HEK293 (cell line): ENCODE results near the gene RNF41.

Source experiments
- CTCF ChIA-PET: fragments of 350-600 bp; formaldehyde crosslinking; extraction: SDS; loops from one replicate; lab custom pipeline; 2021; ENCODE audit warnings: antibody characterized with exemption; lab: Yijun Ruan, JAX
- POLR2A ChIA-PET: fragments of 300-600 bp; formaldehyde crosslinking; extraction: SDS; loops from one replicate; lab custom pipeline; 2020; ENCODE audit warnings: antibody characterized with exemption, inconsistent platforms; lab: Yijun Ruan, JAX
- H3K27ac ChIP-seq: fragments of 200-500 bp; sonication (Bioruptor generic); 2 replicates; pipeline ENCODE4 v1.5.1; 2014; ENCODE audit warnings: low read depth, low read length, control low read depth, inconsistent platforms; ENCODE audit errors: extremely low read depth
- H3K36me3 ChIP-seq, 2 experiments: fragments of 200-500 bp in 1 of 2; sonication (Bioruptor generic) in 1 of 2; 1 replicate in 1 of 2; 2 replicates in 1 of 2; pipeline ENCODE4 v1.5.1; 2014 to 2017; ENCODE audit warnings: inconsistent platforms in 2 of 2, low read length in 2 of 2; ENCODE audit not compliant: control insufficient read depth in 2 of 2, insufficient read depth in 1 of 2
- H3K4me1 ChIP-seq: fragments of 200-500 bp; sonication (Bioruptor generic); 2 replicates; pipeline ENCODE4 v1.5.1; 2014; ENCODE audit warnings: mild to moderate bottlenecking, low read length, inconsistent platforms; ENCODE audit not compliant: control insufficient read depth, insufficient read depth
- H3K4me3 ChIP-seq: 2 replicates; pipeline ENCODE4 v1.5.1; 2011; ENCODE audit warnings: low read depth, mild to moderate bottlenecking, control low read depth, low read length, moderate library complexity
- H3K9me3 ChIP-seq: fragments of 200-500 bp; sonication (Bioruptor generic); 2 replicates; pipeline ENCODE4 v1.5.1; 2014; ENCODE audit warnings: low read depth, low read length, inconsistent platforms; ENCODE audit not compliant: control insufficient read depth, insufficient read depth
- CTCF ChIP-seq: fragments of 450-650 bp; formaldehyde crosslinking; IDR thresholded peaks from 2 replicates; pipeline ENCODE4 v1.5.1; 2016; ENCODE audit warnings: missing biosample characterization, missing genetic modification characterization
- IKZF3 ChIP-seq: fragments of 450-650 bp; IDR thresholded peaks from 2 replicates; pipeline ENCODE4 v1.5.0; 2018; ENCODE audit warnings: missing biosample characterization, mild to moderate bottlenecking, missing genetic modification characterization, moderate library complexity
- KLF1 ChIP-seq: fragments of 450-650 bp; formaldehyde crosslinking; IDR thresholded peaks from 2 replicates; pipeline ENCODE4 v1.5.1; 2016; ENCODE audit warnings: missing biosample characterization, missing genetic modification characterization
- SP2 ChIP-seq: fragments of 450-650 bp; formaldehyde crosslinking; IDR thresholded peaks from 2 replicates; pipeline ENCODE4 v1.5.1; 2016; ENCODE audit warnings: missing biosample characterization, missing genetic modification characterization
- ZBTB17 ChIP-seq: fragments of 450-650 bp; formaldehyde crosslinking; IDR thresholded peaks from 2 replicates; pipeline ENCODE4 v1.5.1; 2016; ENCODE audit warnings: missing biosample characterization, missing genetic modification characterization
- ZBTB26 ChIP-seq: fragments of 450-650 bp; formaldehyde crosslinking; optimal IDR thresholded peaks from 2 replicates; pipeline ENCODE3; 2016; ENCODE audit warnings: missing biosample characterization, mild to moderate bottlenecking, missing genetic modification characterization
- ZEB2 ChIP-seq: fragments of 450-650 bp; formaldehyde crosslinking; IDR thresholded peaks from 2 replicates; pipeline ENCODE4 v1.5.1; 2016; ENCODE audit warnings: missing biosample characterization, missing genetic modification characterization
- ZFP69B ChIP-seq: fragments of 450-650 bp; formaldehyde crosslinking; IDR thresholded peaks from 2 replicates; pipeline ENCODE4 v1.5.1; 2016; ENCODE audit warnings: missing biosample characterization, missing genetic modification characterization
- ZNF335 ChIP-seq: fragments of 450-650 bp; formaldehyde crosslinking; conservative IDR thresholded peaks from 2 replicates; pipeline ENCODE4 v1.5.1; 2016; ENCODE audit warnings: missing biosample characterization, missing genetic modification characterization
- ZNF555 ChIP-seq: fragments of 450-650 bp; formaldehyde crosslinking; conservative IDR thresholded peaks from 2 replicates; pipeline ENCODE4 v1.5.1; 2017; ENCODE audit warnings: missing biosample characterization, mild to moderate bottlenecking, missing genetic modification characterization, inconsistent platforms
- ZSCAN4 ChIP-seq: fragments of 450-650 bp; formaldehyde crosslinking; IDR thresholded peaks from 2 replicates; pipeline ENCODE4 v1.5.1; 2017; ENCODE audit warnings: missing biosample characterization, missing genetic modification characterization
- ZXDB ChIP-seq: fragments of 450-650 bp; formaldehyde crosslinking; IDR thresholded peaks from 2 replicates; pipeline ENCODE4 v1.5.1; 2016; ENCODE audit warnings: missing biosample characterization, missing genetic modification characterization
- TF ChIP-seq, protein P1 (sequence below): fragments of 450-650 bp; formaldehyde crosslinking; IDR thresholded peaks from 2 replicates; pipeline ENCODE4 v1.5.1; 2016; ENCODE audit warnings: missing biosample characterization, missing genetic modification characterization, borderline replicate concordance
- TF ChIP-seq, protein P2 (sequence below): fragments of 450-650 bp; formaldehyde crosslinking; IDR thresholded peaks from 2 replicates; pipeline ENCODE4 v1.5.1; 2016; ENCODE audit warnings: missing biosample characterization, missing genetic modification characterization
- TF ChIP-seq, protein P3 (sequence below): fragments of 450-650 bp; formaldehyde crosslinking; conservative IDR thresholded peaks from 2 replicates; pipeline ENCODE4 v1.5.1; 2016; ENCODE audit warnings: low read depth, missing biosample characterization, missing genetic modification characterization

RNF41 gene

GRCh38 chr12:56257491-56258067, 35.9 kb upstream of the RNF41 start:
- H3K9me3 ChIP-seq, result no peaks in the 10 kb centered on the region
- peak overlapping the region; percentile 92 for H3K4me3 ChIP-seq
- ChIA-PET CTCF (interaction anchor here (0.6 to 2.3 kb wide), 33 partner anchors 8 to 150 kb away, joined by 3 to 15 read pairs (median 4); partner anchors contain the start of genes COQ10A, RNF41, SMARCC2 and STAT2), POLR2A (interaction anchor here (1.0 to 3.5 kb wide), 8 partner anchors 10 to 153 kb away, joined by 3 to 26 read pairs (median 4); partner anchors contain the start of genes COQ10A, PA2G4, RNF41 and SMARCC2)
- peak overlapping the region; percentile 90 for H3K27ac ChIP-seq
- H3K4me1 ChIP-seq, result peaks cover 13% of the 10 kb centered on the region
- H3K36me3 ChIP-seq, result peaks cover 20 to 46% of the 10 kb centered on the region in 2 experiments
- TF ChIP-seq CTCF (tag by site-specific recombination), result peak; percentile 60; the same call in 1 of the 2 replicates
- TF ChIP-seq SP2, result peak; percentile 16; the same call in 1 of the 2 replicates
- no peak for TF ChIP-seq ZFP69B
- TF ChIP-seq, protein P1, sequence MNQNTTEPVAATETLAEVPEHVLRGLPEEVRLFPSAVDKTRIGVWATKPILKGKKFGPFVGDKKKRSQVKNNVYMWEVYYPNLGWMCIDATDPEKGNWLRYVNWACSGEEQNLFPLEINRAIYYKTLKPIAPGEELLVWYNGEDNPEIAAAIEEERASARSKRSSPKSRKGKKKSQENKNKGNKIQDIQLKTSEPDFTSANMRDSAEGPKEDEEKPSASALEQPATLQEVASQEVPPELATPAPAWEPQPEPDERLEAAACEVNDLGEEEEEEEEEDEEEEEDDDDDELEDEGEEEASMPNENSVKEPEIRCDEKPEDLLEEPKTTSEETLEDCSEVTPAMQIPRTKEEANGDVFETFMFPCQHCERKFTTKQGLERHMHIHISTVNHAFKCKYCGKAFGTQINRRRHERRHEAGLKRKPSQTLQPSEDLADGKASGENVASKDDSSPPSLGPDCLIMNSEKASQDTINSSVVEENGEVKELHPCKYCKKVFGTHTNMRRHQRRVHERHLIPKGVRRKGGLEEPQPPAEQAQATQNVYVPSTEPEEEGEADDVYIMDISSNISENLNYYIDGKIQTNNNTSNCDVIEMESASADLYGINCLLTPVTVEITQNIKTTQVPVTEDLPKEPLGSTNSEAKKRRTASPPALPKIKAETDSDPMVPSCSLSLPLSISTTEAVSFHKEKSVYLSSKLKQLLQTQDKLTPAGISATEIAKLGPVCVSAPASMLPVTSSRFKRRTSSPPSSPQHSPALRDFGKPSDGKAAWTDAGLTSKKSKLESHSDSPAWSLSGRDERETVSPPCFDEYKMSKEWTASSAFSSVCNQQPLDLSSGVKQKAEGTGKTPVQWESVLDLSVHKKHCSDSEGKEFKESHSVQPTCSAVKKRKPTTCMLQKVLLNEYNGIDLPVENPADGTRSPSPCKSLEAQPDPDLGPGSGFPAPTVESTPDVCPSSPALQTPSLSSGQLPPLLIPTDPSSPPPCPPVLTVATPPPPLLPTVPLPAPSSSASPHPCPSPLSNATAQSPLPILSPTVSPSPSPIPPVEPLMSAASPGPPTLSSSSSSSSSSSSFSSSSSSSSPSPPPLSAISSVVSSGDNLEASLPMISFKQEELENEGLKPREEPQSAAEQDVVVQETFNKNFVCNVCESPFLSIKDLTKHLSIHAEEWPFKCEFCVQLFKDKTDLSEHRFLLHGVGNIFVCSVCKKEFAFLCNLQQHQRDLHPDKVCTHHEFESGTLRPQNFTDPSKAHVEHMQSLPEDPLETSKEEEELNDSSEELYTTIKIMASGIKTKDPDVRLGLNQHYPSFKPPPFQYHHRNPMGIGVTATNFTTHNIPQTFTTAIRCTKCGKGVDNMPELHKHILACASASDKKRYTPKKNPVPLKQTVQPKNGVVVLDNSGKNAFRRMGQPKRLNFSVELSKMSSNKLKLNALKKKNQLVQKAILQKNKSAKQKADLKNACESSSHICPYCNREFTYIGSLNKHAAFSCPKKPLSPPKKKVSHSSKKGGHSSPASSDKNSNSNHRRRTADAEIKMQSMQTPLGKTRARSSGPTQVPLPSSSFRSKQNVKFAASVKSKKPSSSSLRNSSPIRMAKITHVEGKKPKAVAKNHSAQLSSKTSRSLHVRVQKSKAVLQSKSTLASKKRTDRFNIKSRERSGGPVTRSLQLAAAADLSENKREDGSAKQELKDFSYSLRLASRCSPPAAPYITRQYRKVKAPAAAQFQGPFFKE (tag by site-specific recombination), result no peak
- peak; percentile 30; the same call in 1 of the 2 replicates for TF ChIP-seq IKZF3 (tag by site-specific recombination)
- no peak for TF ChIP-seq ZBTB26 (tag by site-specific recombination)
- TF ChIP-seq ZSCAN4 (tag by site-specific recombination), result no peak
- 0 out of 2 replicates have a peak, but pooled peaks have one; percentile 47 for TF ChIP-seq ZEB2 (tag by site-specific recombination)
- no peak for TF ChIP-seq ZNF555 (tag by site-specific recombination)
- peak; percentile 76 for TF ChIP-seq ZBTB17 (tag by site-specific recombination)
- 0 out of 2 replicates have a peak, but pooled peaks have one; percentile 8 for TF ChIP-seq ZXDB (tag by site-specific recombination)
- 0 out of 2 replicates have a peak, but pooled peaks have one; percentile 6 for TF ChIP-seq KLF1
- TF ChIP-seq, protein P2, sequence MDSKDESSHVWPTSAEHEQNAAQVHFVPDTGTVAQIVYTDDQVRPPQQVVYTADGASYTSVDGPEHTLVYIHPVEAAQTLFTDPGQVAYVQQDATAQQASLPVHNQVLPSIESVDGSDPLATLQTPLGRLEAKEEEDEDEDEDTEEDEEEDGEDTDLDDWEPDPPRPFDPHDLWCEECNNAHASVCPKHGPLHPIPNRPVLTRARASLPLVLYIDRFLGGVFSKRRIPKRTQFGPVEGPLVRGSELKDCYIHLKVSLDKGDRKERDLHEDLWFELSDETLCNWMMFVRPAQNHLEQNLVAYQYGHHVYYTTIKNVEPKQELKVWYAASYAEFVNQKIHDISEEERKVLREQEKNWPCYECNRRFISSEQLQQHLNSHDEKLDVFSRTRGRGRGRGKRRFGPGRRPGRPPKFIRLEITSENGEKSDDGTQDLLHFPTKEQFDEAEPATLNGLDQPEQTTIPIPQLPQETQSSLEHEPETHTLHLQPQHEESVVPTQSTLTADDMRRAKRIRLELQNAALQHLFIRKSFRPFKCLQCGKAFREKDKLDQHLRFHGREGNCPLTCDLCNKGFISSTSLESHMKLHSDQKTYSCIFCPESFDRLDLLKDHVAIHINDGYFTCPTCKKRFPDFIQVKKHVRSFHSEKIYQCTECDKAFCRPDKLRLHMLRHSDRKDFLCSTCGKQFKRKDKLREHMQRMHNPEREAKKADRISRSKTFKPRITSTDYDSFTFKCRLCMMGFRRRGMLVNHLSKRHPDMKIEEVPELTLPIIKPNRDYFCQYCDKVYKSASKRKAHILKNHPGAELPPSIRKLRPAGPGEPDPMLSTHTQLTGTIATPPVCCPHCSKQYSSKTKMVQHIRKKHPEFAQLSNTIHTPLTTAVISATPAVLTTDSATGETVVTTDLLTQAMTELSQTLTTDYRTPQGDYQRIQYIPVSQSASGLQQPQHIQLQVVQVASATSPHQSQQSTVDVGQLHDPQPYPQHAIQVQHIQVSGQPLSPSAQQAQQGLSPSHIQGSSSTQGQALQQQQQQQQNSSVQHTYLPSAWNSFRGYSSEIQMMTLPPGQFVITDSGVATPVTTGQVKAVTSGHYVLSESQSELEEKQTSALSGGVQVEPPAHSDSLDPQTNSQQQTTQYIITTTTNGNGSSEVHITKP (tag by site-specific recombination), result no peak
- TF ChIP-seq, protein P3, sequence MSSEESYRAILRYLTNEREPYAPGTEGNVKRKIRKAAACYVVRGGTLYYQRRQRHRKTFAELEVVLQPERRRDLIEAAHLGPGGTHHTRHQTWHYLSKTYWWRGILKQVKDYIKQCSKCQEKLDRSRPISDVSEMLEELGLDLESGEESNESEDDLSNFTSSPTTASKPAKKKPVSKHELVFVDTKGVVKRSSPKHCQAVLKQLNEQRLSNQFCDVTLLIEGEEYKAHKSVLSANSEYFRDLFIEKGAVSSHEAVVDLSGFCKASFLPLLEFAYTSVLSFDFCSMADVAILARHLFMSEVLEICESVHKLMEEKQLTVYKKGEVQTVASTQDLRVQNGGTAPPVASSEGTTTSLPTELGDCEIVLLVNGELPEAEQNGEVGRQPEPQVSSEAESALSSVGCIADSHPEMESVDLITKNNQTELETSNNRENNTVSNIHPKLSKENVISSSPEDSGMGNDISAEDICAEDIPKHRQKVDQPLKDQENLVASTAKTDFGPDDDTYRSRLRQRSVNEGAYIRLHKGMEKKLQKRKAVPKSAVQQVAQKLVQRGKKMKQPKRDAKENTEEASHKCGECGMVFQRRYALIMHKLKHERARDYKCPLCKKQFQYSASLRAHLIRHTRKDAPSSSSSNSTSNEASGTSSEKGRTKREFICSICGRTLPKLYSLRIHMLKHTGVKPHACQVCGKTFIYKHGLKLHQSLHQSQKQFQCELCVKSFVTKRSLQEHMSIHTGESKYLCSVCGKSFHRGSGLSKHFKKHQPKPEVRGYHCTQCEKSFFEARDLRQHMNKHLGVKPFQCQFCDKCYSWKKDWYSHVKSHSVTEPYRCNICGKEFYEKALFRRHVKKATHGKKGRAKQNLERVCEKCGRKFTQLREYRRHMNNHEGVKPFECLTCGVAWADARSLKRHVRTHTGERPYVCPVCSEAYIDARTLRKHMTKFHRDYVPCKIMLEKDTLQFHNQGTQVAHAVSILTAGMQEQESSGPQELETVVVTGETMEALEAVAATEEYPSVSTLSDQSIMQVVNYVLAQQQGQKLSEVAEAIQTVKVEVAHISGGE, result peak; percentile 13; the same call in 1 of the 2 replicates
- peak; percentile 13; the same call in 1 of the 2 replicates for TF ChIP-seq ZNF335 (tag by site-specific recombination)
